Left colon (tissue), 2 donors: ENCODE data around the gene SLX4. TPM values are rescaled to one million over a fixed set of nuclear protein-coding genes. Genes with fewer than 3 reads are reported as not detected.

Experiments
- ATAC-seq: fragments of 200-7000 bp; cut with Tn5 transposase; one replicate; pipeline ENCODE4 v1.9.1; 2020; ENCODE audit warnings: mild to moderate bottlenecking, moderate library complexity
- DNase-seq, 2 donors: peaks; one replicate each; pipeline ENCODE4 v3.0.0-alpha.2; 2020
- intact Hi-C, 2 donors: fragments of 100-400 bp; cut with DNase I in 1 of 2; cut with micrococcal nuclease in 1 of 2; formaldehyde crosslinking; loops; one replicate each; pipeline versions ENCODE4 v1.11.2 to v1.14.0; 2022; cut with DNase I, micrococcal nuclease
- total RNA-seq, 2 donors: library from RNA; stranded (reverse); fragmentation: NEBNext Ultra II Directional; extraction: Animal tissue kit (Norgen Biotek cat#: 25700); gene quantifications; one replicate each; pipeline ENCODE4 v1.2.1, GENCODE V29; 2021
- donor health status: DM: no; HTN: no; CAD: no.
- donor health status: DM: yes; HTN: yes; CAD: no.

The SLX4 gene
- total RNA-seq, 2 donors from 2014 or later = 3.7 to 4.9 TPM

GRCh38 chr16:3534126-3534525, 77.3 kb downstream of the SLX4 start:
- DNase-seq = no peak
- no peak for ATAC-seq
- intact Hi-C loops = no loop called here

- no peak for ATAC-seq
- intact Hi-C loops = no loop called here
- DNase-seq = no peak
Observed at GRCh38 chr16:3532741-3533140, 78.7 kb downstream of the SLX4 start.

Other genes with a start within 250 kb of the SLX4 start
- gene ZSCAN32, start 210.6 kb downstream of the SLX4 start, total RNA-seq = 10 to 100 TPM; 10.1 to 12.5 TPM
- 1 to 10 TPM; 7.6 to 7.7 TPM for gene ZNF174, start 210.4 kb downstream of the SLX4 start, total RNA-seq
- gene ZNF597, start 168.1 kb downstream of the SLX4 start, total RNA-seq = 1 to 10 TPM; 1.5 to 1.6 TPM
- gene NAA60, start 167.9 kb downstream of the SLX4 start, total RNA-seq = 10 to 100 TPM; 76.5 to 85.3 TPM
- gene C16orf90, start 116.1 kb downstream of the SLX4 start, total RNA-seq = not detected
- gene CLUAP1, start 110.6 kb downstream of the SLX4 start, total RNA-seq = 10 to 100 TPM in 1 of 2 donors, 1 to 10 TPM in 1; 9.2 to 11.5 TPM
- 1 to 10 TPM; 1.3 to 1.4 TPM for gene NLRC3, start 34.2 kb downstream of the SLX4 start, total RNA-seq
- 10 to 100 TPM; 15.7 to 18.1 TPM for gene DNASE1, start 43.1 kb upstream of the SLX4 start, total RNA-seq
- gene TRAP1, start 105.9 kb upstream of the SLX4 start, total RNA-seq = 10 to 100 TPM; 71.2 to 98.5 TPM